NT2/D1 (cell line): ENCODE data around the gene PMPCA.

Source experiments
- SUZ12 ChIP-seq: IDR thresholded peaks from 2 replicates; pipeline ENCODE4 v1.6.1; 2011; ENCODE audit not compliant: insufficient read length, insufficient read depth; ENCODE audit errors: extremely low read depth
- YY1 ChIP-seq: IDR thresholded peaks from 2 replicates; pipeline ENCODE4 v1.6.1; 2011; ENCODE audit not compliant: insufficient read length, insufficient read depth
- ZNF274 ChIP-seq: IDR thresholded peaks from 2 replicates; pipeline ENCODE4 v1.6.1; 2011; ENCODE audit warnings: mild to moderate bottlenecking, low read depth, low read length

DNA sequence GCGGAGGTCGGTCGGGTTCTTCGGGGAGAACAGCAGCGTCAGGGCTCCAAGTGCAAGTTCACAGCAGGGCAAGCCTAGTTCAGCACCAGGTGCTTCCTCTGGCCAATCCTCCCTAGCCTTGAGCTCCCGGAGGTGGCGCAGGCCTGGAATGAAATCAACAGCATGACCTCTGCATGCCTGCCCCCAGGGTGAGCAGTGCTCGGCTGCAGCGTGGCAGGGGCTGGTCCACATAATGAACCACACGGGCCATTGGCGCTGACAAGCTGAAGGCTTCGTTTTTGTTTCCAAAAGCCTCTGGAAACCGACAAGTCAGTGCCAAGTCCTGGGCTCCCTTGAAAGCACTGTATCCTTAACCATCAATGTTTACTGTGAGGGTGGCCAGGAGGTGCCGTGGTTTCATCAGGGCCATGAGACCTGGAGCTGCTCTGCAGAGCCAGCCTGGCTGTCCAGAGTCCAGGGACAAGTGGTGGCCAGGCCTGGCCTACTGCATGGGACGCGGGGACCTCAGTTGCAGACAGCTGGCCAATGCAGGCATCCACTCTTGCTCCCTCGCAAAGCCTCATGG is 31.3 kb downstream of the PMPCA start:
- TF ChIP-seq YY1 (no peak), ZNF274 (no peak), SUZ12 (no peak)
